SKM-1 treated with dmso at 0.1 percent for 144 hours (cell line): ENCODE measurements around the gene DOK4.
"Not testable (repeated sequence)": the region's sequence is repeated elsewhere in the genome, so short reads cannot be mapped to it uniquely, and the experiment has no call there.

Experiments
- DNase-seq: peaks from one replicate; lab custom pipeline; 2025; ENCODE audit not compliant: unreplicated experiment; lab: John Stamatoyannopoulos, UW

DOK4 gene

DNA sequence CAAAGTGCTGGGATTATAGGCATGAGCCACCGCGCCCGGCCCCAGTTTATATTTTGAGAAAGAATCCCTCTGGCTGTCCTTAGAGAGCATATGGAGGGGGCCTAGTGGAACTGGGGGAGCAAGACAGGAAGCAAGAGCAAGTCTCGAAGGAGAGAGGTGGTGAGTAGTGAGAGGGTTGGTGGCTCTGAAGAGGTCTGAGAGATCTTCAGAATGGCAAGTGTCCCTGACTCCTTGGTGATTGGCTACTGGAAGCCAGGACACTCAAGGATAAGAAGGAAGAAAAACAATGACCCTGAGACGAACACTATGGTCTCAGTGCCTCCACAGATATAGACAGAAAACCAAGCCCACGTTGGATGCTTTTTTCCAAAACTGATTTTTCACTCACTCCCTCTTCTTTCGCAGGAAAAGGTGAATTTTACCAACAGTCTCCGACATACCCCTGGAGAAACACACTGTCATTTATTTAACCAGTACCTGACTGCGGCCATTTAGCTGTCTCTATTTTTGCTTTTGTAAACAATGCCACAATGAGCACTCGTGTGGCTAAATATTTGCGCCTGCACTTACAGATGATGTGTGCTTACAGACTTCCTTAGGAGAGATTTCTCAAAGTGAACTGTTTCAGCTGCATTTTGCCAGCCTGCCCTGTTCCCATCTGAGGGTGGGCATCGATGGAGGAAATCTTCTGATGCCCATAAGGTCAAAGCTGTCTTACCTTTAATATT lies 15.9 kb upstream of the DOK4 start:
- no peak for DNase-seq

DNA sequence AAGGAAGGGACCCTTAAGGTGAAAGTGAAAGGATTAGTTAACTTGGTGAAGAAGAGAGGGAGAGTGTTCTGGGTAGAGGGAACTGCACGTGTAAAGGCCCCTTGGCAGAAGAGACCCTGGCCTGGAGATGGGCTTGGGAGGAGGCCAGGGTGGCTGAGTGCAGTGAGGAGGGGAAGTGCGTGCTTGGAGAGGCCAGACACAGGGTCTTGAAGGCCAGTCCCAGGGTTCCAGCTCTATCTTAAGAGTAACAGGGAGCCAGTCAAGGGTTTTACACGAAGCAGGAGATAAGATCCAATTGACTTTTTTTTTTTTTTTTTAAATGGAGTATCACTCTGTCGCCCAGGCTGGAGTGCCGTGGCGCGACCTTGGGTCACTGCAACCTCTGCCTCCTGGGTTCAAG lies 15.2 kb upstream of the DOK4 start:
- no peak for DNase-seq

DNA sequence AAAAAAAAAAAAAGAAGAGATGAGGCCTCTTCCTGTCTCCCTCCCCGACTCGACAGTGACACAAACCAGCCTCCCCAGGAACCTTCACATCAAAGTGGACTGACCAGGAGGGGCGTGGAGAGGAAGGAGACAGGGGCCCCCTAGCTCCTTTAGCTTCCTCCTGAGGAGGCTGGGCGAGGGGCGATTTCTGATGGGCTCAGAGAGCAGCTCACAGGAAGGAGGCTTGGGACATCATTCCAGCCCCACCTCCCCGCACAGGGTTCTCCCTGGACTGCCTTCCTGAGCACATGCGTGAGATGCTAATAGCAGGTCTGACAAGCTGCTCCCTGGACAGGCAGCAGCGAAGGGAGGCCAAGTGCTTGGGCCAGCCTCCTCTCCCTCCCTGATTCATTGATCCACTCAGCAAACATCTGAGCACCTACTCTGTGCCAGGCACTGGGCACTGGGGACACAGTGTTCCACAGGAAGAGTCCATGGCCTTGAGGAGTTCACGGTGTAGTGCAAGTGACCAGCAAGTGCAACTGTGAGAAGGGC lies 14.4 kb upstream of the DOK4 start:
- DNase-seq: no peak

DNA sequence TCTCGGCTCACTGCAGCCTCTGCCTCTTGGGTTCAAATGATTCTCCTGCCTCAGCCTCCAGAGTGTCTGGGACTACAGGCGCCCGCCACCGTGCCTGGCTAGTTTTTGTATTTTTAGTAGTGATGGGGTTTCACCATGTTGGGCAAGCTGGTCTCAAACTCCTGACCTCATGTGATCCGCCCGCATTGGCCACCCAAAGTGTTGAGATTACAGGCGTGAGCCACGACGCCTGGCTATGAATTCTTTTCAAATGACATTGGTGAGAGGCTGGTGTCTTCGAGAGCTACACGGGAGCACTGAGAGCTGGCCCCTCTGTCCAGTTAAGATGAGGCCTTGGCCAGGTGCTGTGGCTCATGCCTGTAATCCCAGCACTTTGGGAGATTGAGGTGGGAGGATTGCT lies 13.6 kb upstream of the DOK4 start:
- not testable (repeated sequence) for DNase-seq

DNA sequence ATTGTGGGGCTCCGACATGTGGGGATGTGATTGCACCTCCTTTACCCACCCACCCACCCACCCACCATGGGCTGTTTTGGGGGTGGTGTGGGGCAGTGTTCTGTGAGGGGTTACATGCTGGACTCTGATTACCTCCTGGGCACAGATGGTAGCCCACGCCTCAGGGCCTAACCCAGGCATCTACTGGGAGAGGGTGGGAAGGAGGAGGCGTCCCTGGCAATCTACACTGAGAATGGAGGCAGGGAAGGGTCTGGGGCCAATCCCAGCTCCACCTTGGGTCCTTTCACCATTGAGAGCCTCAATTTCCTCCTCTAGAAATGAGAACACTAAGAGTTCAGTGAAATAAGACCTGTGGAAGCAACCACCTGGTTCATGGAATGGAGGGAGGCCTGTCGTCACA lies 11.7 kb upstream of the DOK4 start:
- DNase-seq: no peak

DNA sequence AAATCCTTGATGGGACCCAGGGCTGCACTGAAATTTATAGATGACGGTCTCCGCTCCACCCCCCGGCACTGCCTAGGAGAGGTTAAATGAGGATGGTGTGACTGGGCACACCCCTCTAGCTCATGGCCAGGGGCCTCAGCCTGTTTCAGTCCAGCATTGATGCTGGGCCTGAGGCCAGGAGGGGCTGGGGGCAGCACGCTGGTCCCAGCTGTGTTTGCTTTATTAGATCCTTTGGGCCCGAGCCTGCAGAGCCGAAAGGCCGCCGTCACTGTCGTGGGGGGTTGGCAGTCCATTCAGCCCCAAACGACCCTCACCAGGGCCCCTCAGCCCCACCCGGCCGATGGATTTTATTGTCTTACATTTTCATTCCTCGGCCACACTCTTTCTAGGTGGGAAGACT lies 10.8 kb upstream of the DOK4 start:
- no peak for DNase-seq

DNA sequence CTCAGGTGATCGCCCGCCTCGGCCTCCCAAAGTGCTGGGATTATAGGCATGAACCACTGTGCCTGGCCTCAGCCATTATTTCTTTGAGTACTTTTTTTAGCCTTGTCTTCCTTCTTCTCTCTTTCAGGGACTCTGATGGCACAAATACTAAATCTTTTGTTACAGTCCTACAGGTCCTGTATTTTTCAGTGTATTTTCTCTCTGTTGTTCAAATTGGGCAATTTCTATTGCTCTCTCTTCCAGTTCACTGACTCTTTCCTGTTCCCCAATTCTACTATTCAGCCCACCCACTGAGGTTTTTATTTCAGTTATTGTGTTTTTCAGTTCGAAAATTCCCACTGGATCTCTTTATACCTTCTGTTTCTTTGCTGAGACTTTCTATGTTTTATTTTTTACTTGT lies 7.5 kb upstream of the DOK4 start:
- no peak for DNase-seq

DNA sequence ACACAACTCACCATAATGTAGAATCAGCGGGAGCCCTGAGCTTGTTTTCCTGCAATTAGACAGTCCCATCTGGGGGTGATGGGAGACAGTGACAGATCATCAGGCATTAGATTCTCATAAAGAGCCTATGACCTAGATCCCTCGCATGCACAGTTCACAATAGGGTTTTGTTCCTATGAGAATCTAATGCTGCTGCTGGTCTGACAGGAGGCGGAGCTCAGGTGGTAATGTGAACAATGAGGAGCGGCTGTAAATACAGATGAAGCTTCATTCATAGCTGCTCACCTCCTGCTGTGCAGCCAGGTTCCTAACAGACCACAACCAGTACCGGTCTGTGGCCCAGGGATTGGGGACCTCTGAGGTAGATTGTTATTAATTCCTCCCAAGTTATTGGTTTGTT lies 2.9 kb upstream of the DOK4 start:
- no peak for DNase-seq

DNA sequence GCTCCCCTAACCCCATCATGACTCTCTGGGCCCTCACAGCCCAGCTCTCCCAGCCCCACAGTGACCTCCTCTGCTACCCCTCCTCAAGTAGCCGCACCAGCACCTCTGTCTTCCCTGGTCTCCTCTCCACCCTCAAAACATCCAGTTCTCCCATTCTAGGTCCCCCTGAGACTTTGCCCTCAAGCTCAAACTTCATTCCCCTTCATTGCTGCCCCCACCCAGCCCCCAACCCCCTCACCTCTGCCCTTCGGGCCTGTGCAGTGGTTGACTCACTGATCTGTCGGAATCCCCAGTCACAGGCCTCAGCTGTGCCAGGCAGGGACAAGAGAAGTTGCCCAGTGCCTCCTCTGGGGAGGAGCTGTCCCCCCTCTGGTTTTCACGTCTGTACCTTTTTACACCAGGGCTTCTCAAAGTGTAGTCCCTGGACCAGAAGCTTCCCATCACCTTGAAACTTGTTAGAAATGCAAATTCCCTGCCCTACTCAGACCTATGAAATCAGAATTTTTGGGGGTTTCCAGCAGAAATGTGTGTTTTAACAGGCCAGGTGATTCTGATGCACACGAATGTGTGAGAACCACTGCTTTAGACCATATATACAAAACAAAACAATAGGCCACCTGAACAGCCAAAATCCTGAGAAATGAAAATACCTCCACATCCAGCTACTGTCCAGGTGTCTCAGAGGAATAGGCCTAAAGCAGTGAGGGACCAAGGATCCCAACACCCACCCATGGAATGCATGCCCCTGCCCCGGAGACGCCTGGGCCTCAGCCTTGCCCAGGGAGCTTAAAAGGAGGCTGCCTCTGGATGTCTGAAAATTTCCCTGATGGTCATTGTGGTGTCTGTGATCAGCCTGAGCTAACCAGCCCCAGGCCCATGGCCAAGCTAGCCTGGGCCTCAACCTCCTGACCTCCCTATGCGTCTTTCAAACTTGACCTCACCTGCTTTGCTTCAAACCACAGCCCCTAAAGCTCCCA lies 853 bp upstream of the DOK4 start:
- DNase-seq: no peak

DNA sequence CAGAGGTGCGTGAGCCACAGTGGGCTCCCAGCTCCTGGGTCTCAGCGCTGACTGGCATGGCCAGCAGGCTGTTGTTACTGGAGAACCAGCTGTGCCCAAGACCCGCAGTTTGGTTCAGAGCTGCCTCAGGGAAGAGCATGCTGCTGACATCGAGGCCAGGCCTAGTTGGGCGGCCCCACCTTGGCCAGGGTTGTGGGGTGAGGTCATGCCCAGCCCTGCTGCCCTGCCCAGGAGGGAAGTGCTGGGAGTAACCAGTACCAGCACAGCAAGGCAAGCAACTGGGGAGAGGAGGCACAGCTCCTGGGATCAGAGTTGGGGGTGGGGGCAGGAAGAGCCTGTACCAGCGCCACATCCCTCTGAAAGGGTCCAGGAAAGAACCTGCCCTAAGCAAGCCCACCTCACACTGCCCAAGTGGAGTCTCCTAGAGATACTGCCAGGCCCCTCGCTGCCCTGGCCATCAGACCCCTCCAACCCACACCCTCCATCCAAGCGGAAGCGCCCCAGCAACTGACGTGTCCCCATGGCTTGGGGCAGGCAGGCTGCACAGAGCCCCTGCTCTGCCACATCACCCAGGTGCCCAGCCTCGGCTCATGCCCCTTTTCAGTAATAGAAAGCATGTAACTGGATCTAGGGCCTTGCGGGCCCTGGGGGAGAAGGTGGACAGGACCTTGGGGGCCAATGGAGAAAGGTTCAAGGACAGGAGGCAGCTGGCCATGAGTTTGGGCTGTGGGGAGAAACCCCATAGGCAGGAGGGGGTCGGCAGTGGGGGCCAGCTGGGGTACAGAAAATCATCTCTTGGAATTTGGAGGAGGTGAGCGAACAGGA lies 990 bp downstream of the DOK4 start:
- no peak for DNase-seq

DNA sequence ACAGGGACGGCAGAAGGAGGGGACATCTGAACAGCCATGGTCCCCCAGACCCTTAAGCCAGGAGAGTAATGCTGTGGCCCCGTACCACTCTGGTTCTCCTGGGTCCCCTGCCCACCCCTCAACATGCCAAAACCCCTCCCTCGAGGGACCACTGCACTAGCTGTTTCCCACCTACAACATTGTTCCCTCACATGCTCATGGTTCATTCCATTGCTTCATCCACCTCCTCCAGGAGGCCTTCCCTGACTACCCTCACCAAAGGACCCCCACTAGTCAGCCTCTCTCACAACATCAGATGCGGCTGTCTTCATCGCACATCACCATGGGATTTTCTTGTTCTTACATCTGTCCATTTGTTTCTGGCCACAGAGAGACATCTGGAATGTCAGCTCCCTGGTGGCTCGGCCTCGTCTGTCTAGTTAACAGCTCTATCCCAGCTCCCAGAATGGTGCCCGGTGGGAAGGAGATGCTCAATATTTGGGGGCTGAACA lies 1.7 kb downstream of the DOK4 start:
- DNase-seq: no peak

DNA sequence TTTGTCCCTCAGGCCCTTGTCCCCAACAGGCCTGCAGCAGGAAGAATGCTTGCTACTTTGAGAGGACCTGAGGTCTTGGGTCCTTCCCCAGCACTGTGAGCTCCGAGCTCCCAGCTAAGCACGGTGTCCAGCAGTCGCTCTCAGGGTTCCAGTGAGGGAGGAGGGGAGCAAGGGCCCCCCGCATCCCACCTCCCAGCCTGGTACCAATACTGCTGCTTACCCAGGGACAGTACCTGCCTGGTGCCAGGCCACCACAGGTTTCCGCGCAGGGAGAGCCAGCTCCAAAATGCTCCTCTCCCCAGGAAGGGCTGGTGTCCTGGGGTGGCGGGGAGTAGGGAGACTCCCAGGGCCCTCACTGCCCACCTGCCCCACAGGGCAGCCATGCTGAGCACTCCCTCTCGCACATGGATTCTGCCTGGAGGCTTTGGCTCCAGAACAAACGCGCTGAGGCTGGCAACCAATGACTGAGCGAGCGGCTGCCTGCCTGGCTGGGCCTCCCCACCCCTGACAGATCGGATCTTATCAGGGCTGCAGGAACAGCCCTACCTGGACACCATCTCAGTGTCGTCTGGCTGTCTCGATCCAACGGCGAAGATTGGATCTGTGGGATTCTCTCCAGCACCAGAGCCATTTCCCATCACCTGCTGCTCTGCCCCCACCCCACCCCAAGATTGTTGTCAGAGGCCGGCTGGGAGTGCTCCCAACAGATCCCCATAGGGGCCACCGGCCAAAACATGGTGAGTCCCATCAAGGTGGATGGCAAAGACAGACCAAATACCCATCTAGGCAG lies 2.4 kb downstream of the DOK4 start:
- DNase-seq: no peak

DNA sequence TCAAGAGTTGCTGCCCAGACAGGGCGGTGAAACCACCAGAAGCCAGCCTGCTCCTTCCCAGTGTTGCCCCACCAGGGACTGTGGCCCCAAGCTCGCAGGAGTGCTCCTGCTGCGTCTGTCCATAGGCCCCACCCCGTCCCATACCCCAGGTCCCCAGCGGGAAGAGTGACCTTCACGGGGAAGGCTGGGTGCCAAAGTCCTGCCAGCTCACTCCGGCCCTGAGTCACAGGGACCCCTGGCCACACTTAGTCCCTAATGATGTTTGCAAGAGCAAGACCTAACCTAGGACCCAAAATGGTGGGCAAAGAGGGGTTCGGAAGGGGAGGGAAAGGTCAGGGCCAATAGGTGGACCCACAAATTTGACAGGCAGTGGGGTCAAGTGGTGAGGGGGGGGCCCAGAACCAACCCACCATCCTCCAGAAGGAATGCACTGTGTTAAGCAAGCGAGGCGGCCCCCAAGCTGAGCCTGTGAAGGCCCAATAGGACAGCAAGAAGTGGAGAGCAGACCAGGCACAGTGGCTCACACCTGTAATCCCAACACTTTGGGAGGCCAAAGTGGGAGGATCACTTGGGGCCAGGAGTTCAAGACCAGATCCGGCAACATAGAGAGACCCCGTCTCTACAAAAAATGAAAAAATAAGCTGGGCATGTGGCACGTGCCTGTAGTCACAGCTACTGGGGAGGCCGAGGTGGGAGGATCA lies 3.3 kb downstream of the DOK4 start:
- no peak for DNase-seq

DNA sequence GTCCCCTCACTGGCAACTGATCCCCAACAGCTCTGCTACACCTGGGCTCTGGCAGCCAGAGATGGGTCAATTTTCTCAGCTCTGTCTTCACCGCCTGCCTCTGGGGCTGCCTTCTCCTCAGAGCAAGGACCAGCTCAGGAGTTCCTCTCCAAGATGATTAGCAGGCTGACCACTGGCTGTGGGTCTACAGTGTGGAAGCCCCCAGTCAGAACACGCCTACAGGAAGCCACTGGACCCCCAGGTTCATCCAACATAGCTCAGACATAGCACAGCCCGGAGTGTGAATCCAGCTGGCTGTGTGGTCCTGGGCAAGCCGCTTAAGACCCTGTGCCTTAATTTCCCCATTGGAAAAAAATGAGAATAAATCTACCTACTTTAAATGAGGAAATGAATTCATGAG lies 4.9 kb downstream of the DOK4 start:
- DNase-seq: no peak

DNA sequence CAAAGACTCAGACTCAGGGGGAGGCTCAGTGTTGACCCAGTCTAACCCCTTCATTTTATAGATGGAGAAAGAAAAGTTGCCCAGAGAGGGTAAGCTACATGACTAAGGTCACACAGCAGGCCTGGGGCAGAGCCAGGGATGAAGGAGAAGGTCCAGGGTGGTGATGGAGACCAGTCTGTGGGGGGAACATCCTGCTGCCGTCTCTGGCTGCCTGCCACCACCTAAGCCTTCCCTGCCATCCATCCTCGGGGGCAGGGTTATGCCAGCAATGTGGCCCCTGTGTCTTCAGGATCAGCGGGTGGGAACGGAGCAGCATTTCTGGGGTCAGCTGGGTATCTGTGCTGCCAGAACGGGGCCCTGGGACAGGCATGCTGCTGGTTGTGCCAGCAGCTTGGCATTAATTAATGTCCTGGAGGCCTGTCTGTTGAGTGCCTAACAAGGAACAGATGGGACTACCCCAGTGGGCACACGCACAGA lies 5.5 kb downstream of the DOK4 start:
- DNase-seq: no peak

DNA sequence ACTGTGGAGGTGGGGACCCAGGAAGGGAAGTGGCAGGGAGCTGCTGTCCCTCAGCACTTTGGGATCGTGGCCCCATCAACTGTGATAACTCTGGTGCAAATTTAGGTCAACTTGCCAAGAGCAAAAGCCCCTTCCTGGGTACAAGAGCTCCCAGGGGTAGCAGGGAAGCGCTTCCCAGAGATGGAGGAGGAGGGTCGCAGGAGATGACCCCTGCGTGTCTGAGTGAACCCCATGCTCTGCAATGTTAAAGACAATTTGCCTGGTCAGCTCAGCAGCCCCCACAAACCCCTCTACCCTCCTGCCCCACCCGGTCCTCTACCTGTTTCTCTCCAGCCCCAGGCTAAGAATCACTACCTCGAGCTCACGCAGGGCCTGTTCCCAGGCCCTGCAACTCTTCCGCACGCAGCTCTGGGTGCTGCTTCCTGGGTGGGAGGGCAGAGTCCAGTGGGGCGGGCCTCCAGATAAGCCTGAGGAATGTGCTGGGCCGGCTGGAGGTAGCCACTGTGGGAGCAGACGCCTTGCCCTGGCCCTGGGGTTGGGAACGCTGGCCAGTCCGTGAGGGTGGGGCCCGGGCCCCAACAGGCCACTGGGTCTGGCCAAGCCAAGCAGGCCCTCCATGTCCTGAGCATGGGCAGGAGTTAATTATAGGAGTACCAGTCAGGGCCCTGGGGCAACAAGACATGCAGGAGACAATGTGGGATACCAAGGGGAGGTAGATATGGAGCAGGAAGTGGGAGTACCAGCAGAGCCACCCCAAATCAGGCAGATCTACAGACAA lies 6.1 kb downstream of the DOK4 start:
- no peak for DNase-seq

DNA sequence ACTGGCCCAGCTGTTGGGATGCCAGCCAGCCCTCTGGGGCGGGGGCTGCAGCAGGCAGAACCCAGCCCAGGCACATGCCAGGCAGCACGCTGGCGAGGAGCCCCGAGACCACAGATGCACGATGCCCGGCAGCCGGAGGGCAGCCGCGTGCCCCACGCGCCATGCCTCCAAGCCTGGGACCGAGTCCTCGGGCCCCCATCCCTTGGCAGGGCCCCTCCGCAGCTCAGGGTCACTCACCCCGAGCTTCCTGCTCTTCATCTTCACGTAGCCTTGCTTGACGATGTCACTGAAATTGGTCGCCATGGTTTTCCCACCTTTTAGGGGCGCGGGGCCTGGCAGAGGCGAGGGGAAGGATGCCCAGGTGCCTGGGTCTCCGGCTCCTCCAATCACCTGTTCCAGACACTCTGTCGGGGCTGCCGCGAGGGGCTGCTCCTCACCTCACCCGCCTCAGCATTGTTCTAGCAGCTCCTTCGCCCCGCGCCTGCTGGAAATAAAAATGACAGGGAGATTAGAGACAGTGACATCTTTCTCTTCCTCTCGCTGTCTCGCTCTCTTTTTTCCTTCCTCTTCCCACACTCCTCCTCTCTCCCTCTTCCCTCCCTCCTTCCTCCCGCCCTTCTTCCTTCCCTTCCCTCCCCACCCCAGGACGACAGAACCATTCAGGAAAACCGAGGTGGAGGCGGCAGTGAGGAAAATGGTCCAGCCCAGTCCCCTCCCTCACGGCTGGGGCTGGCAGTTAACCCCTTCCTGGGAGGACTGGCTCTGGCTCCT lies 6.9 kb downstream of the DOK4 start:
- no peak for DNase-seq
